ENCODE results near the gene TPMT.
"Not testable (repeated sequence)": the region's sequence is repeated elsewhere in the genome, so short reads cannot be mapped to it uniquely, and the experiment has no call there.

TPMT gene

DNA sequence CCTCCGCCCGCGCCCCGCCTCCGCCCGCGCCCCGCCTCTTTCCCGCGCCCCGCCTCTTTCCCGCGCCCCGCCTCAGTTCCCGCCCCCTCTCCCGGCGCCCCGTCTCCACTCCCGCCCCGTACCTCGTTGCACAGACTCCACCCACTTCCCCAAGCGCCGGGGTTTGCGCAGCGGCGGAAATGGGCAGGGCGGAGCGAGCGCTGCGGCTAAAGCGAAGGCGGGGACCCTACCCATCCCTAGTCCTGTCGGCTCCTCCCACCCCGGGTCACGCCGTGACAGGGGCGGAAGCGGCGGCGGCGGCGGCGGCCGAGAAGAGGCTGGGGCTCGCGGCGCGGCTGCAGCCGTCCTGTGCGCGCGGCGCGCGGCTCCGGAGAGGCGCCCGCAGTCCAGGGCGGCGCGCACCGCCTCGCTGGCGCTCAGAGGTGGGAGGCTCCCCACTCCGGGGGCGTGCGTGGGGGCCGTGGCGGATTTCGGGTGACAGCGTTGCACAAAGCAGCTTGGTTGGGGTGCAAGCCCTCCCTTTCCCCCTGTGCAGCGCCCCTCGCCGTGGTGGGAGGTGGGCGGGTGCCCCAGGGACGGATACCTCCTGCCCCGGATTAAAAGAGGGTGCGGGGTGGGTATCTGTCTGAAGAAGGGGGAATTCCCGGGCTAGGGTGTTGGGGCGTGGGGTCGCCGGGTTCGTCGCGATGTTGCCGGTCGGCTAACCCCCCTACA is 430 bp upstream of the TPMT start, which contains the start of gene KDM1B:
Gene KDM1B, plus strand, starts transcription at position 273 of the 714 bp plus-strand sequence. CDS start 4,474 bp downstream, outside the sequence.
- peak; percentile 99 for DNase-seq

DNA sequence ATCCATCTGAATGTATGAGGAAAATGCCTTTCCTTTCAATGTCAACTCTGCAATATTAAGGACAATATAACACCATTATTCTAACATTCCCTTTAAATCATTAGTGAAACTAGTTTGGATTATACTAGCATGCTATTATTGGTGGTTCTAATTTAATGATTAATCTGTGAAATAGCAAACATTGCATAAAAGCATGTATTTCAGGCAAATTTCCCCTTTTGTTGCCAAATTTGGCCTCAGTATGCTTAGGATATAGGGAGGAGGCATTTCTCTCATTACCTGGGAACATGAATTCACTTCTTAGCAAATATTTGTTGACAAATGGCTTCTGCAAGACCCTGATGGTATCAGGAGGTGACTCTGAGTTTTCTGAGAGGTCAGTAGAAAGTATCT is 1.6 kb downstream of the TPMT start:
- DNase-seq: no peak

DNA sequence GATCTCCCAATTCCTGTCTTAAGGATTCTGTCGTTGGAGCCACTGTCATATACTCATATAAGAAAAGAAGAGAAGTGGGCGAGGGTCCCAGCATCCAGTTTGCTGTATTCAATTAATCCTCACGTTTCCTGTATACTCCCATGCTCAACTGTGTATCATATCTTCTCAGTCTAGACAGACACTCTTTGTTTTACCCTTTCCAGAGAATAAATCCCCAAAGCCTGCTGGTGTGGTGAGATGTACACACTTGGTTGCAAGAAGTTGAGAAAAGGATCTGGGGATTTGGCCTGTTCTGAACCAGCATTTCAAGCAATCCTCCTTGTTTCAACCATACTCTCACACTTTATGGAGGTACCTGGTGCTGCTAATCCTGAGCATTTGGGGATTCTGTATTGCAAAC is 3.1 kb downstream of the TPMT start:
- DNase-seq: no peak

DNA sequence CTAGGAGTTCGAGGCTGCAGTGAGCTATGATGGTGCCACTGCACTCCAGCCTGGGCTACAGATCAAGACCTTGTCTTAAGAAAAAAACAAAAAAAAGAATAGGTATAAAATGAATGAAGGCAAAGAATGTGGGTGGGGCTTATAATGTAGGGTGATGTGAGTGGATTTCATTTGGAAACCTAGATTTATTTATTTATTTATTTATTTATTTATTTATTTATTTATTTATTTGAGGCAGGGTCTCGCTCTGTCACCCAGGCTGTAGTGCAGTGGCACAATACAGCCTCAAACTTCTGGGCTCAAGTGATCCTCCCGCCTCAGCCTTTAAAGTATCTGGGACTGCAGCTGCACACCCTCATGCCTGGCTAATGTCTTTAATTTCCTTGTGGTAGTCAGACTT is 3.5 kb downstream of the TPMT start:
- DNase-seq: not testable (repeated sequence)

DNA sequence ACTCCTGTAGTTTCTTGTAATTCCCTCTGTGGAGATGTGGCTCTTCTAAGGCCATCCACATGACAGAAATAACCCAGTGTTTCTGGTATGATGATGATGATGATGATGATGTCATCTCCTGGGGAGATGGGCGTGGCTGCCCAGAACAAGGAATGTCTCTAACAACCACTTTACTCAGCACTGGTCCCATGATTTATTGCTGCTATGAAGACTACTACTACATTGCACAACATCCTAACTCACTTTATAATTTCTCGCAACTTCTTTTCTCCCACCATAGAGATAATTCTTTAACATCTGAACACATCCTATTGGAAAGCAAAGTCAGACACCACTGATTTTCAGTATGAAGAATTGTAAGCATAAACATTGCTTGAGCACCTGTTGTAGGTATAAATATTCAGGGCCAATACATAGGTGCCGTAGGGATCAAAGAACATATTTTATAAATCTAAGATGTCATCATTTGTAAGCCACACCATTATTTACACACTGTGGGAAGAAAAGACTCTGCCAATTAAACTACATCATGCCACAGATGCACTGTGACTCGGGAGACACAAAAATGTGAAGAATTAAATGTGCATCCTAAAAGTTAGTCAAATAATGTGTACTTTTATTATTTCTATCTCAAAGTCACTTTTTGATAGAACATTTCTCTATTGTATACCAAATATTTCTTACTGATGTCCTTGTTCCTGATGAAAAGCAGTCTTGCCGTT is 6.4 kb downstream of the TPMT start:
- DNase-seq: peak; percentile 80 to 90 (median 81)

DNA sequence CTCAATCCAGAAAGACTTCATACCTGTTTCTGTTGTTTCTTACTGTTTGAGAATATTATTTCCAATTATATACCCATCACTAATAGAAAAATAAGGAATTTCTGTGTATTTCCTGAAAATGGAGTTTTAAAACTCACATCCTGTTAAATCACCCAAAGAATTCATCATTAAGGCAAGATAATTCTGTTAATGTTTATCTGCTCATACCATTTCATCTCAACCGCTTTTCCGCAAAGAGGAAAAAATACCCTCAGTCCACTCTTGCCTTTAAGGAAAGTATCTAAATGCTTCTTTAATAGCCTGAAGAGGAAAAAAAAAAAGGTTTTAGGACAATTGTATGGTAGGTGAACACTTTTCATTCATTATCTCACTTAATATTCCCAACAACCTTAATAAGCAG is 7.3 kb downstream of the TPMT start:
- DNase-seq: no peak

DNA sequence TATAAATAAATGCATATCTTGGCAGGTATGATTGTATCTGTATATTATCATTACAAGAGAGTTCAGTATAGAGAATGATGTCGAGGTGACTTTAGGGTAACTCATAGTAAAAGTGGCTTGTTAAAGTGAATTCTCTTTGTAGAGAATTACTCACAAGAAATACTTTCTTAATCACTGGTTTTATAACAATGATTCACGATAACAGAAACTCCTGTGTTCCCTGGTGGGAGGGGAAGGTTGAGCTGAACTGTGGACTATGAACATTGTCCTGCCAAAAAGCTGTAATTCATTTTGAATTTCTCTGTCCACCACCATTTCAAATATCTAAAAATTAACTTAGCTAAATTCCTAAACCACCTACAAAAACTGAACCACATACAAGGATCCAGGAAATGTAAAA is 7.7 kb downstream of the TPMT start:
- peak in 2 of 3 donors; percentile 24 to 60 for DNase-seq

DNA sequence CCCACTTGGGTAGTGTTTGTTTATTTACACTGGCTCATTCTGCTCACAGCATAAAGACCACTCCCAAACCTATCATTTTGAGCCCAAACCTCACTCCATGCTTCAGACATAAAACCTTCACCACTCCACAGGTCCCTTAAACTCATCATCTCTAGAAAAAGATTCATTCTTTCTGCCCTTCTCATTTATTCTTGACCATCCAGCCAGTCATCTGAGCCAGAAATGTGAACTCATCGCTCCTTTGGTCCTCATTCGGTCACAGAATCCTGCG is 12.4 kb downstream of the TPMT start:
- no peak for DNase-seq

DNA sequence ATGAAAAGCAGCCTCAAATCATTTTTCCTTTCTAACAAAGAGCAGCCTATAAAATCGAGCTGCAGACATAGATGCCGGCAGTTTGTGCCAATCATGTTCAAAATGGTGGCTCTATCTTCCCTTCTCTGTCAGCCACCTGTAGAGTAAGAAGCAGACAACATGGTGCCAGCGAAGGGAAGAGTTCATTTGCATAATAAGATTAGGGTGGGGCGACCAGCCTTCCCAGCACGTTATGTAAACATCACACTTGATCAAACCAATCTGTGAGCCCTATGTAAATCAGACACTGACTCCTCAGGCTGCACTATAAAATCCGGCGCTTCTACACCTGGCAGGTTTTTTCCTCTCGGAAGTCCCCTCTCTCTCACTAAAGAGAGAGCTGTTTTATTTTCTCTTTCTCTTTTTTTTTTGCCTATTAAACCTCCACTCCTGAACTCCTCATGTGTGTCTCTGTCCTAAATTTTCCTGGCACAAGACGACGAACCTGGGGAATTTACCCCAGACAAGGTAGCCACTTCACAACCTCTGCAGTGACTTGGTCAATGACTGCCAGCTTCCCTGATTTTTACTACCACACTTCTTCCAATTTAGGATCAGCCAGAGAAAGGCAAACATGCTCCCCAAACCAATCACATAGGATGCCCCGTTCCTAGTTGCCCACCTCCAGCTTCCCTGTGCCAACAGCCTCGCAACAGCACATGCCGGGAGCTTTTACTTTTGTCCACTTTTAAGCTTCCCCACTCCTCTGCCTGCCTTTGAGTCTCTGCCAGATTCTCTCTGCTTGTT is 12.9 kb downstream of the TPMT start:
- no peak for DNase-seq

DNA sequence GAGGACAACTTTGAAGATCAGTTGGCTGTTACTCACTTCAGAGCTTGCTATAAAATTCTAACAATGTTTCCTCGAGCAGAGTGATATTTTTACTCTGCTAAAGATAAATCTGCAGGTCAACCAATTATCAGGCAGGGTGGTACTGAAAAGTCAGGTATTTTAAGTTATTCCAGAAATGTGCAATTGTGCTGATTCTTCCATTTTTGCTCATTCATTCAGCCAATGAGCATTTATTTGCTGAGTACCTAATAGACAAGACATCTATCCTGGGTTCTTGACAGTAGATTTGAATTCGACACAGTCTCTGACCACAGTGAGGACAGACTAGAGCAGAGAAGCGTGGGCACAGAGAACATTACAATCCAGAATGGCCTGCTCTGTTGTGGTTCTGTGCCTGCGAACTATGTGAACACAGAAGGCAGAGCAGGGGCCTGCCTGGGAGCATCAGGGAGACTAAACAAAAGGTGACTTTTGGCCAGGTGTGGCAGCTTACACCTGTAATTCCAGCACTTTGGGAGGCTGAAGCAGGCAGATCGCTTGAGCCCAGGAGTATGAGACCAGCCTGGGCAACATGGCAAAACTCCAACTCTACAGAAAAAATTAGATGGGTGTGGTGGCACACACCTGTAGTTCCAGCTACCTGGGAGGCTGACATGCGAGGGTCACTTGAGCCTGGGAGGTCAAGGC is 14.8 kb downstream of the TPMT start:
- no peak for DNase-seq

DNA sequence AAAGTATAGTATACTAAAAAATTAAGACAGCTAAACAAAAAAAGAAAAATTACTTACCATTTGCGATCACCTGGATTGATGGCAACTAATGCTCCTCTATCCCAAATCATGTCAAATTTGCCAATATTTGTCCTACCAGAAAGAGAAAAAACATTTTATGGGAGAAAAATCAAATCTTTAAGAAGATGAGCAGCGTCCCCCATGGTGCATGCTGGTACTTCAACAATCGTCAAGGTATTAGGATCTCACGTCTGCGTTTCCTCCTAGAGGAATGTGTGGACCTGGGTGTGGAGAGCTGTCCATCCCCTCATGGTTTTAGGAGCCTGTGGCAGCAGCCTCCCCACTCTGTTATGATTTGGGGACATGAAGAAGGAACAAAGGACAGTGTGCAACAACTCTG is 16.0 kb downstream of the TPMT start:
- no peak for DNase-seq

DNA sequence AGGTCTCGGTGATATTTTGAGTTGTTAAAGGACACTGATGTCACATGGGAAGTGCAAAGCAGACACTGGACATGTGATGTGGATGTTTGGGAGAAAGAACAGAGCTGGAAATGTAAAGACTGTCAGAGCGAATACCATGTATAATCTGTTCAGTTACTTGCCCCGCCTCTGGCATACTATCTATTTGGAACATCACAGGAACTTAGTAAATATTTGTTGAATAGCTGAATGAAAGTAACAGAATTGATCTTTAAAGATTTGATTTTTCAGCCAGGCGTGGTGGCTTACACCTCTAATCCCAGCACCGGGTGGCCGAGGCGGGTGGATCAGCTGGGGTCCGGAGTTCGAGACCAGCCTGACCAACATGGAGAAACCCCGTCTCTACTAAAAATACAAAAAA is 18.6 kb downstream of the TPMT start:
- no peak for DNase-seq

DNA sequence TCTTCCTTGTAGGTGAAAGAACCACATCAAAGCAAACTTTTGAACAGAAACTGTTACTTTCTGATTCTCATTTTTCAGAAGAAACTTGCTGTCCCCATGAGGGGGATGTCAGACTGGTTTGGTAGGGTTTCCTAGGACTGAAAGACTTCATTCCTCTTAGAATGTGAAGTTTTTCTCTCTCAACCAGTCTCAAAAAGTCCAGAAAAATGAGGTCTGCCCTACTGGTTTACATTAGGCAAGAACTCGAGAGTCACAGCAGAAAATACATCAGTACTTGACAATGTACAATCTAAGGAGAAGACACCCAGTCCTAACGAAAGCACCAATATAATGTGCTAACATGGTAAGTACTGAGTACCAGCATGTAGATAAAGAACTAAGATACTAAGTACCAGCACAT is 19.7 kb downstream of the TPMT start:
- no peak for DNase-seq

DNA sequence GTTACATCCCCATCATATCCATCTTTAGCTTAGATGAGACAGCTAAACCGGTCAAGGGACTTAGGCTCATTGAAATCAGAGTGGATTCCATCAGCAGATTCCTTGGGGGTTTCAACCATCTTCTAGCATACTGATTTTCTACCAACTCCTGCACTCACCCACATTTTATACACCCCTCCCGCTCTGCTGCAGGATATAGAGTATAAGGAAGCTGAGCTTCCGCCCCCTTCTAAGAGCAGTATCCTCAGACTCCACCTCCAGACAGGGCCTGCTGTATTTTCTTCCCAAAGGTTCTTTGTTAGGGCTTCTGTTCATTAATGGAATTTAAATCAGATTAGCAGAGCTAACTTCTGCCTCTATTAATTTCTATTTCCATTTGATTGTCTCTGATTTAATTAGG is 22.5 kb downstream of the TPMT start:
- no peak for DNase-seq

DNA sequence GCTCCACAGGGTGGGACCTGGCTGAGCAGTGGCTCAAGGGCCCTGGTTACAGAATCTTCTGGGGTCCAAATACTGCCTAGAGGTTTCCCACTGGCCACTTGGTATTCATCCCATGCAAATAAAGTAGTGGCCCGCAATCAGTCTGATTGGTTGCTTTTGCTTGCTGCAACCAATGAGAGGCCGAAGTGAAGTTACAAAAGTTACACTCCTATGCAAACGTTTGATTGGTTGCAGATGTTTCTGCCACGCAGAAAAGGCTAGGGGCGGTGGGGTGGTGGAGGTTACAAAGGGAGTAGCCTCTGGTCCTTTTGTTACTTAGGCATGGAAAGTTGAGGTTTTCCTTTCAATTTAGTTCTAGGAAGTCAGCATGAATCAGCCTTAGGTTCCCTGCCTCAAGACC is 28.8 kb downstream of the TPMT start:
- DNase-seq: no peak

DNA sequence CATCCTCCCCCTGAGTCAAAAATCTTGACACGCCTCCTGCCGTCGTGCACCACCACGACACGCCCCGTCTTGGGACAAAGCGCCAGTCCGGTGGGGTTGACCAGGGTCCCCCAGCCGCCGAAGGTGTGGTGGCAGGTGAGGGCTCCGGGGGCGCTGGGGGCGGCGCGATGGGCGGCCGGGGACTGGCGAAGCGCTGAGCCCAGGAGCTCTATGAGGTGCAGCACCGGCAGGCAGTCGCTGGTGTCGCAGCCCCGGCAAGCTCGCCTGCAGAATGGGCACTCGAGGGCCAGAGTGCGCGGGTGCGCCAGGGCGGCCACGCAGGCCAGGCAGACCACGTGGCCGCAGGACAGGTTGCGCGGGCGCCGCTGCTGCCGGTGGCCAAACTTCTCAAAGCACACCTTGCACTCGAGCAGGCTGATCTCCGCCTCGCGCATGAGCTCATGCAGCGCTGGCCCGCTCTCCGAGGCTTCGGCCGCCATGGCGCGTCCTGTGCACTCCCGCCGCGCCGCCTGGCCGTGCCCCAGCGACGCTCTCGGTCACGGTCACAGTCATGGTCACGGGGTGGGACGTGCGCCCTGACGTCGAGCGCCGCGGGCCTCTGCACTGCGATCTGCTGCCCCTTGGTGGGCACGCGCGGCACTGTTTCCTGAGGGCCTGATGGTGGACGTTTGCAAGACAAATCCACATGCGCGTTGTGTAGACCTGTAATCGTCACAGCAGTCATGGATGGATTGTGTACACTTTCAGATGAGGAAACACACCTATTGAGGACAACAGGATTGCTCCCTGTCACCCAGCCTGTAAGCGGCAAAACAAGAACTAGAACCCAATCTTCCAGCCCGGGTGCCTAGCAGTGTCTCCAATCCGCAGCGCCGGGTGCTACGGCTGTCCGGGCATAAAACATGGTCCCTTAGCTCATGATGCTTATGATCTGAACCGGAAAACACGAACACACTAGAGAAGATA is 32.5 kb downstream of the TPMT start, which contains the start of gene NHLRC1:
Gene NHLRC1, minus strand, starts transcription at position 550 of the 966 bp plus-strand sequence. Its CDS starts 71 bp downstream, at position 479.
- DNase-seq: peak; percentile 94 to 97 (median 97)

DNA sequence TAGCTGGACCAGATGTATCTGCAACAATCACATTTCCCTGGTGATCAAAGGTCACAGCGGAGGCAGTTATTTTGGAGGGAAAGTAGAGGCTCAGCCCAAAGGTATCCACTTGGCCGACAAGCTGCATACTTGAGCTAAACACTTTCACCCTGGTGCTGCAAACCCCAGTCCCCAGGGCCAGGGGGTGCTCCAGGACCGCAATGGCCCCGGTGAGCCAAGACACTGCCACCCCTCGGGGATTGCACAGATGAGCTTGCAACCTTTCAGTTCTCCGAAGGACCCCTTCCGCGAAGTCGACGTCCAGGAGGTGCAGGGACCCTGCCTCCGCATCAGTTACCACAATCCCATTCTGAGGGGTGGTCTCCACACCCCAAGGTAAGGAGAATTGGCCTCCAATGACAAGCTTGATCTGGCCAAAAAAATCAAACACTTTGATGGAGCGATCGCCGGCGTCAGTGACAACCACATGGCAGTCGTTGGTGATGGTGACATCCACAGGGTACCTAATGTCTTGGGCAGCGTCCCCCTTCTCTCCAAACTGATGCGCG is 33.2 kb downstream of the TPMT start:
- DNase-seq: no peak

DNA sequence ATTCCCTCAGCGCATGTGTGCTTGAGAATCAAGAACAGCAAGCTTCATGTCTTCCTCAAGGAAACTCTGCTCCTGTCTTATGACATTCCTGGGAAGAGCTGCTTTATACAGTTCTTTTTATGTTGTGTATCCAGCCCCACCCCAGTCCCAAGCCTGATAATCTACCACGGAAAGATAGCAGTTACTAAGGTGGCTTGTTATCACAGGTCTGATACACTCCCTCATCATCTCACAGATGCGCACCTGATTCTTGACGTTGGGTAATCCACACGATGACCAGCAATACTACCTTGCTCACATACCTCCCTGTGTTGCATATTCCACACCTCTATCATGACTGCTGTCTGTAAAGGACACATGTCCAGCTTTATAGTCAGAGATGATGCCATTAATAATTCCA is 35.6 kb downstream of the TPMT start:
- DNase-seq: no peak

DNA sequence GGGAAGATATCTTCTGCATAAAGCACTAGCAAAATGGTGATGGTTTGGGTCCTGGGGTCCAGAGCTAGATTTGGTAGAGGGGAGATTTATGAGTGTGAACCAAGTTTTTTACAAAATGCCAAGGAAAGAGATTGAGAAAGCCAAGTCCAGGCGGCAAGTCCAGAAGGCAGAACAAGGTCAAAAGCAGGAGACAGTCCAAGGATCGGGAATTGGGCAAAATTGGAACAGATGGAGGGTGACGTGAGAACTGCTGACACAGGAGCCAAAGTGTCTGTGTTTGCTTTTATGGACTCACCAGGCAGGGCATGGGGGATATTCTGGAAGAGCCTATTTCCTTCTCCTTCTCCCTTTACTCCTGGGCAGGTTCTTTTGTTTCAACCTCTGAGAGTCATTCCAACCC is 36.5 kb downstream of the TPMT start:
- DNase-seq: no peak

DNA sequence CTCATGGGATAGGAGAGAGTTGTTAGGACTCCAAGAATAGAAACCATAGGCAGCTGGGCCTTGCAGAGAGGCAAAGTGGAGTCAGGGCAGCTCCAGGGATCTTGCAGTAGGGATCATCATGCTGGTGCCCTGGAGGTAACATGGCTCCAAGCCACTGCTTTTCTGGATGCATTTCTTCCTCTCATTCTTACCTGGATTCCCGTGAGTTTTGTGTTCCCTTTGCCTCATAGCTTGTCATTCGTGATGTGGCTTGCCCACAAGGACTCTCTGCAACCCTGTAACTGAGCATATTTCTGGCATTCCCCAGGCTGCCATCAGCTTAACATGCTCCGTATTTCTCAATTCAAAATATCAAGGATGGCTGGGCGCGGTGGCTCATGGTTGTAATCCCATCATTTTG is 37.7 kb downstream of the TPMT start:
- DNase-seq: no peak

DNA sequence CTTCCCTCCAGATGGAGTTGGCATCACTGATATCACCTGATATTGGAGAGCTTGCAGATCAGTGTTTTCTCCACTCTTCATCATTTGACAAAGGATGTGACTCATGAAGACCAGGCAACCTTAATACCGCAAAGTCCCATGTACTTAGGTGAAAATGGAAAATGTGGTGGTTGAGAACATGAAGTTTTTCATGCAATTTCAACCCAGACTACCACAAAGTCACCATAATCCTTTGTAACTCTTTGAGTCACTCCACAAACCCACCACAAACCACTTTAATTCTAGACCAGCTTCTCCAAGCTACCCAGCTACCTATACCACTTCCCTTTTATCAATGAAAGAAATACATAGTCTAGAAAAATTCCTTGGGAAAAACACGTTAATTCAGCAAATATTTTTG is 39.5 kb downstream of the TPMT start:
- DNase-seq: no peak

DNA sequence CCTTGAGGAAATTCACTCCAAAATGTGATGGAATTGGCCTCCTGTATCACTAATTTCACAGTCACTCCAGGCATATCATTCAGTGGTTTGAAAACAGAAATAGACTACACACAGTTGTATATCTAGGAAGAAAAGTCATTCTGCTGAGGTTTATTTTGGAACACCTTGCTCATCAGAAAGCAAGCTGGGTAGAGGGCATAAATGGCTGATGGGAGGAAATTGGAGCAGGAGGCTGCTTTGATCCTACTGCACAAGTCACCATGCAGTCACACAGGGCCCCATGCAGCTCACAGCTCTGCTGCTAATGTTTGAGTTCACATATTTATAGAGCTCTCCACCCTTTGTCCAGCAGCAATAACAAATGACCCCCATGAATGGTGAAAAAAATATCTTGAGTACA is 44.7 kb downstream of the TPMT start:
- DNase-seq: no peak

Measured in suppressor macrophage treated with lipopolysaccharide for 1 hour (primary cell).